H9 (cell line): ENCODE measurements around the gene HNRNPLL. TPM values are rescaled to one million over a fixed set of nuclear protein-coding genes. Genes with fewer than 3 reads are reported as not detected.

Experiments used
- DNase-seq: peaks from one replicate; pipeline ENCODE4 v3.0.0-alpha.2; 2017
- H2AFZ ChIP-seq: one replicate; pipeline ENCODE4 v1.6.1; 2013; ENCODE audit warnings: mild to moderate bottlenecking, low read length, control low read depth, moderate library complexity
- H2AK5ac ChIP-seq: 2 replicates; pipeline ENCODE4 v1.6.1; 2013; ENCODE audit warnings: low read length, control low read depth, mixed read lengths; ENCODE audit not compliant: insufficient read length
- H2BK120ac ChIP-seq: one replicate; pipeline ENCODE4 v1.6.1; 2013; ENCODE audit warnings: low read depth, mild to moderate bottlenecking, low read length, control low read depth, inconsistent platforms; ENCODE audit not compliant: poor library complexity, severe bottlenecking
- H2BK12ac ChIP-seq: 2 replicates; pipeline ENCODE4 v1.6.1; 2013; ENCODE audit warnings: low read length, control low read depth, mixed read lengths, low read depth; ENCODE audit not compliant: insufficient read length
- H2BK15ac ChIP-seq: 2 replicates; pipeline ENCODE4 v1.6.1; 2013; ENCODE audit warnings: low read depth, low read length, control low read depth
- H2BK20ac ChIP-seq: one replicate; pipeline ENCODE4 v1.6.1; 2013; ENCODE audit warnings: low read depth, mild to moderate bottlenecking, low read length, control low read depth, inconsistent platforms; ENCODE audit not compliant: poor library complexity, severe bottlenecking
- H2BK5ac ChIP-seq: 2 replicates; pipeline ENCODE4 v1.6.1; 2013; ENCODE audit warnings: low read length, control low read depth, mixed read lengths; ENCODE audit not compliant: insufficient read length
- H3K14ac ChIP-seq: 2 replicates; pipeline ENCODE4 v1.6.1; 2013; ENCODE audit warnings: low read length, control low read depth; ENCODE audit not compliant: insufficient read depth
- H3K18ac ChIP-seq: 2 replicates; pipeline ENCODE4 v1.6.1; 2013; ENCODE audit warnings: low read depth, mild to moderate bottlenecking, mixed read lengths, low read length, control low read depth; ENCODE audit not compliant: insufficient read length
- H3K23ac ChIP-seq: 2 replicates; pipeline ENCODE4 v1.6.1; 2013; ENCODE audit warnings: low read length, control low read depth, mixed read lengths, low read depth; ENCODE audit not compliant: insufficient read length
- H3K23me2 ChIP-seq: 2 replicates; pipeline ENCODE4 v1.6.1; 2013; ENCODE audit warnings: low read depth, mild to moderate bottlenecking, mixed read lengths, low read length, control low read depth; ENCODE audit not compliant: insufficient read length, poor library complexity, severe bottlenecking
- H3K27ac ChIP-seq: 2 replicates; pipeline ENCODE4 v1.5.1; 2013; ENCODE audit warnings: low read length, control low read depth, mixed read lengths, low read depth; ENCODE audit not compliant: insufficient read length
- H3K27me3 ChIP-seq: 2 replicates; pipeline ENCODE4 v1.6.1; 2013; ENCODE audit warnings: low read length, control low read depth, inconsistent platforms; ENCODE audit not compliant: insufficient read depth
- H3K4ac ChIP-seq: 2 replicates; pipeline ENCODE4 v1.6.1; 2013; ENCODE audit warnings: low read depth, mild to moderate bottlenecking, control low read depth, inconsistent platforms, low read length, moderate library complexity
- H3K4me1 ChIP-seq: 2 replicates; pipeline ENCODE4 v1.6.1; 2013; ENCODE audit warnings: low read length, control low read depth, inconsistent platforms; ENCODE audit not compliant: insufficient read depth
- H3K4me2 ChIP-seq: 2 replicates; pipeline ENCODE4 v1.6.1; 2013; ENCODE audit warnings: low read length, control low read depth, mixed read lengths; ENCODE audit not compliant: insufficient read length, insufficient read depth
- H3K56ac ChIP-seq: 2 replicates; pipeline ENCODE4 v1.6.1; 2013; ENCODE audit warnings: low read depth, mild to moderate bottlenecking, mixed read lengths, low read length, control low read depth; ENCODE audit not compliant: insufficient read length
- H3K79me1 ChIP-seq: 2 replicates; pipeline ENCODE4 v1.6.1; 2013; ENCODE audit warnings: low read depth, mild to moderate bottlenecking, moderate library complexity, low read length, control low read depth, inconsistent platforms; ENCODE audit not compliant: insufficient read depth, poor library complexity, severe bottlenecking
- H3K79me2 ChIP-seq: 2 replicates; pipeline ENCODE4 v1.6.1; 2013; ENCODE audit warnings: low read length, control low read depth, inconsistent platforms; ENCODE audit not compliant: insufficient read depth
- H3K9ac ChIP-seq: 2 replicates; pipeline ENCODE4 v1.6.1; 2013; ENCODE audit warnings: low read length, control low read depth, mixed read lengths; ENCODE audit not compliant: insufficient read length; ENCODE audit errors: extremely low read depth
- H3K9me3 ChIP-seq: one replicate; pipeline ENCODE4 v1.6.1; 2013; ENCODE audit warnings: low read depth, low read length, inconsistent platforms; ENCODE audit not compliant: control insufficient read depth
- H3T11ph ChIP-seq: one replicate; pipeline ENCODE4 v1.6.1; 2013; ENCODE audit warnings: mild to moderate bottlenecking, low read length, control low read depth, inconsistent platforms
- H4K20me1 ChIP-seq: one replicate; pipeline ENCODE4 v1.6.1; 2013; ENCODE audit not compliant: control insufficient read depth, insufficient read length, insufficient read depth
- H4K5ac ChIP-seq: 2 replicates; pipeline ENCODE4 v1.6.1; 2013; ENCODE audit warnings: low read depth, mild to moderate bottlenecking, mixed read lengths, low read length, control low read depth; ENCODE audit not compliant: insufficient read length
- H4K8ac ChIP-seq: replicated peaks from 2 replicates; pipeline ENCODE4 v1.6.1; 2013; ENCODE audit warnings: low read length, control low read depth, mixed read lengths, low read depth; ENCODE audit not compliant: insufficient read length
- H4K91ac ChIP-seq: 2 replicates; pipeline ENCODE4 v1.6.1; 2013; ENCODE audit warnings: low read depth, mild to moderate bottlenecking, moderate library complexity, mixed read lengths, low read length, control low read depth; ENCODE audit not compliant: insufficient read length
- H3K27ac Mint-ChIP-seq, 3 experiments: 2 replicates in 2 of 3; 3 replicates in 1 of 3; pipeline ENCODE4 v1.8.0; 2020 to 2021; ENCODE audit warnings: mixed read lengths in 3 of 3, mild to moderate bottlenecking in 1 of 3, moderate library complexity in 1 of 3
- H3K27me3 Mint-ChIP-seq: 2 replicates; pipeline ENCODE4 v1.8.0; 2021; ENCODE audit warnings: low read depth, mild to moderate bottlenecking, moderate library complexity, mixed read lengths
- H3K36me3 Mint-ChIP-seq, 3 experiments: 2 replicates in 2 of 3; 3 replicates in 1 of 3; pipeline ENCODE4 v1.8.0; 2020 to 2021; ENCODE audit warnings: low read depth in 3 of 3, mixed read lengths in 3 of 3; ENCODE audit not compliant: insufficient read depth in 1 of 3
- H3K4me1 Mint-ChIP-seq, 2 experiments: 2 replicates each; pipeline ENCODE4 v1.8.0; 2020; ENCODE audit warnings: mixed read lengths in 2 of 2
- H3K4me3 Mint-ChIP-seq, 2 experiments: 2 replicates in 1 of 2; 3 replicates in 1 of 2; pipeline ENCODE4 v1.8.0; 2020 to 2021; ENCODE audit warnings: mild to moderate bottlenecking in 2 of 2, mixed read lengths in 2 of 2, moderate library complexity in 1 of 2
- H3K9me3 Mint-ChIP-seq, 2 experiments: 2 replicates in 1 of 2; 3 replicates in 1 of 2; pipeline ENCODE4 v1.8.0; 2020; ENCODE audit warnings: mild to moderate bottlenecking in 2 of 2, mixed read lengths in 2 of 2, moderate library complexity in 1 of 2
- CTCF ChIP-seq: fragments of 200-600 bp; sonication (generic); conservative IDR thresholded peaks from 3 replicates; pipeline ENCODE4 v1.8.0; 2021; ENCODE audit warnings: antibody characterized with exemption, mild to moderate bottlenecking
- WGBS: extraction: QIAGEN DNeasy Blood & Tissue Kit; methylation state at CpG from one replicate; pipeline ENCODE4 v1.1.7; 2013; ENCODE audit warnings: missing lambda C conversion rate, low lambda C conversion rate, mixed read lengths; ENCODE audit not compliant: insufficient read length; ENCODE audit errors: extremely low coverage; 5-methylcytosine and 5-hydroxymethylcytosine counted together
- total RNA-seq: library from RNA; stranded (reverse); gene quantifications from 2 replicates; pipeline ENCODE4 v1.2.1, GENCODE V29; 2021

The HNRNPLL gene
- total RNA-seq, 1 experiment from 2014 or later, result 52.3 TPM

DNA sequence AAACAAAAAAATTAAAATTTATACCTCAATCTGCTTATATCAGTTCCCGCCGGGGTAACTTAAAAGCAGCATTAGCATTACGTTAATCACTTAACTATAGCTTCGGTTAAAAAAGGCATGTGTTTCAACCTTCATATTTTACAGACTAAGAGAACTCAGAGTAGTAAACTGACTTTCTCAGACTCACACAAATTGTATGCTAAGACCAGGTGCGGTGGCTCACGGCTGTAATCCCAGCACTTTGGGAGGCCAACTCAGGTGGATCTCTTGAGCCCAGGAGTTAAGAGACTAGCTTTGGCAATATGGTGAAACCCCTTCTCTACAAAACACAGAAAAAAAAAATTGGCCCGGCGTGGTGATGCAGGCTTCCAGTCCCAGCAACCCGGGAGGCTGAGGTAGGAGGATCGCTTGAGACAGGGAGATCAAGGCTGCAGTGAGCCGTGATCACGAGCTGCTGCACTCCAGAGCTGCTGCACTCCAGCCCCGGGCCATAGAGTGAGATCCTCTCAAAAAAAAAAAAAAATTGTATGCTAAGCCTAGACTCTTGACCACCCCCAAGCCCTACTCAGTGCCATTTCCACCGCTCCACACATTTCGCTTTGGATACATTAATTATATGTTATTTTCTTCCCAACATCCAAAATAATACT, 2.4 kb downstream of the HNRNPLL start:
- Mint-ChIP-seq H3K9me3 (no peaks in the 10 kb centered on the region), H3K4me3 (peak overlapping the region; percentile 86 to 94), H3K36me3 (0 out of 7 replicates have a peak, but pooled peaks cover 0 to 5% (median 0%) of the 10 kb centered on the region in 3 experiments), H3K27ac (peak overlapping the region; percentile 84 to 93 (median 84); a peak in 6 of 7 replicates), H3K27me3 (no peaks in the 10 kb centered on the region), H3K4me1 (peaks cover 52 to 53% of the 10 kb centered on the region in 2 experiments)
- Histone ChIP-seq H4K5ac (no peak overlapping the region), H3K4me2 (peak overlapping the region; percentile 77), H4K91ac (no peak overlapping the region), H3K56ac (no peak overlapping the region), H2BK5ac (no peak overlapping the region), H2AK5ac (no peak overlapping the region), H3K27me3 (no peaks in the 10 kb centered on the region), H2BK15ac (no peak overlapping the region), H2BK20ac (no peak overlapping the region), H2AFZ (no peak overlapping the region), H3K9me3 (no peaks in the 10 kb centered on the region), H4K8ac (no peak overlapping the region), H3K9ac (peak overlapping the region; percentile 48), H3K79me1 (peaks cover 2% of the 10 kb centered on the region), H3K18ac (no peak overlapping the region), H3K4ac (no peak overlapping the region), H2BK12ac (no peak overlapping the region), H3K23ac (no peak overlapping the region), H3T11ph (no peak overlapping the region), H3K14ac (no peak overlapping the region), H2BK120ac (no peak overlapping the region), H3K23me2 (peaks cover 11% of the 10 kb centered on the region), H3K79me2 (peaks cover 44% of the 10 kb centered on the region; the same call in 1 of the 2 replicates), H3K27ac (no peak overlapping the region), H4K20me1 (no peaks in the 10 kb centered on the region), H3K4me1 (peaks cover 6% of the 10 kb centered on the region)
- TF ChIP-seq CTCF, result no peak
- WGBS, result no CpG with 5 or more reads among the region's 15 CpGs
- DNase-seq, result no peak
